ENCODE measurements around the gene PPP1R16B. TPM values are rescaled to one million over a fixed set of nuclear protein-coding genes. Genes with fewer than 3 reads are reported as not detected.

Gene PPP1R16B
- total and polyA plus RNA-seq, 2 of the 8 experiments (the other 6 are each of a cell fraction or from before 2014, with no cell fraction given): 2.6 to 8.9 TPM

DNA sequence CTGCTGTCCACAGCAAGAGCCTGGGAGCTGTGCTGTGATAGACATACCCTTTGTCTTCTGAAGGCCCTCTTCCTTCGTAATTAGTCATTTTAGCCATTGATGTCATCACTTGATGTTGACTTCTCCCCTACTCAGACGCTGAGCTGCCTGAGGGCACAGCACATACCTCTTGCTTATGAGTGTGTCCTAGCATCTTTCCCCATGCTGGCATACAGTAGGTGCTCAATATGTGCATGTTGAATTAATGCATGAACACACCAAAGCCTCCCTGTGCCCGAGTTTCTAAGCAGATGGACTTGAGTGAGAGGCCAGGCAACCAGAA is 85.0 kb downstream of the PPP1R16B start:
- Histone ChIP-seq H3K4me1 (replicated peaks in 1 of 4; ENCODE audit: control insufficient read depth in 3 of 4, insufficient read depth in 4 of 4, low read length in 3 of 4) (peaks cover 3 to 10% (median 4%) of the 10 kb centered on the region in 4 experiments; a peak in 4 of 7 replicates), H2BK12ac (ENCODE audit: low read depth, low read length) (no peak overlapping the region), H4K5ac (ENCODE audit: insufficient read length, low read depth, low read length) (no peak overlapping the region), H2BK120ac (replicated peaks; ENCODE audit: low read depth, low read length) (no peak overlapping the region), H2BK5ac (ENCODE audit: low read depth, low read length) (no peak overlapping the region), H3K23ac (ENCODE audit: insufficient read length) (no peak overlapping the region), H3K18ac (ENCODE audit: extremely low read depth, low read length) (no peak overlapping the region), H4K20me1 (replicated peaks in 1 of 2; ENCODE audit: control insufficient read depth in 1 of 2, insufficient read depth in 2 of 2, low read length in 2 of 2) (peaks cover 0 to 2% of the 10 kb centered on the region in 2 experiments), H3K4me3 (ENCODE audit: extremely low read depth in 1 of 4, insufficient read depth in 2 of 4, low read depth in 3 of 4, low read length in 4 of 4) (no peak overlapping the region), H3K9me3 (ENCODE audit: insufficient read depth in 2 of 2, low read depth in 1 of 2, low read length in 1 of 2) (no peaks in the 10 kb centered on the region), H3K36me3 (ENCODE audit: control insufficient read depth in 2 of 4, insufficient read depth in 4 of 4, low read length in 3 of 4) (no peaks in the 10 kb centered on the region), H3K56ac (replicated peaks; ENCODE audit: insufficient read length, low read depth, low read length) (no peak overlapping the region), H4K8ac (ENCODE audit: extremely low read depth, insufficient read depth, low read length) (no peak overlapping the region), H4K91ac (replicated peaks; ENCODE audit: insufficient read length, low read length) (no peak overlapping the region), H3K14ac (ENCODE audit: insufficient read length) (no peak overlapping the region), H2AFZ (ENCODE audit: low read length) (no peak overlapping the region), H3K4ac (replicated peaks; ENCODE audit: insufficient read length, low read depth, low read length) (no peak overlapping the region), H2AK5ac (ENCODE audit: low read depth, low read length) (no peak overlapping the region), H2BK15ac (ENCODE audit: low read length) (no peak overlapping the region), H3K23me2 (ENCODE audit: low read depth, low read length) (peaks cover 2% of the 10 kb centered on the region; the same call in 1 of the 2 replicates), H3K27me3 (replicated peaks in 1 of 4; ENCODE audit: control insufficient read depth in 3 of 4, extremely low read depth in 1 of 4, insufficient read depth in 3 of 4, low read length in 3 of 4) (no peaks in the 10 kb centered on the region; a peak in 1 of 7 replicates), H2BK20ac (ENCODE audit: low read length) (no peak overlapping the region), H3K79me1 (ENCODE audit: low read depth, low read length) (no peaks in the 10 kb centered on the region; the same call in 1 of the 2 replicates), H3K9ac (replicated peaks in 1 of 4; ENCODE audit: extremely low read depth in 1 of 4, low read depth in 3 of 4, low read length in 3 of 4) (no peak overlapping the region), H3K79me2 (ENCODE audit: control insufficient read depth in 1 of 2, insufficient read depth in 2 of 2, low read length in 2 of 2) (no peaks in the 10 kb centered on the region), H3K27ac (ENCODE audit: low read depth, low read length) (no peak overlapping the region), H3K4me2 (ENCODE audit: insufficient read depth in 1 of 2, low read depth in 2 of 2, low read length in 2 of 2) (no peak overlapping the region)
- DNase-seq (ENCODE audit: low read depth in 1 of 2, low spot score in 2 of 2): no peak
- WGBS, 2 experiments (ENCODE audit: extremely low coverage in 1 of 2, insufficient coverage in 1 of 2, insufficient read length in 1 of 2, insufficient replicate concordance in 2 of 2, low coverage in 1 of 2, low lambda C conversion rate in 2 of 2, missing lambda C conversion rate in 1 of 2): 93% methylated on average over 3 of the region's 3 CpGs; no CpG with 5 or more reads in 1 of the 2 experiments
- POLR2A ChIA-PET (ENCODE audit: partially characterized antibody): no interaction called here
- no peak for TF ChIP-seq ZNF274 (IDR thresholded peaks at IDR 0.05; ENCODE audit: borderline replicate concordance, extremely low read depth, low read length)
- TF ChIP-seq SIN3A (conservative IDR thresholded peaks at IDR 0.05 in 1 of 2, IDR thresholded peaks at IDR 0.05 in 1 of 2; ENCODE audit: low read depth in 1 of 2, low read length in 2 of 2): no peak
- no peak for TF ChIP-seq POLR2A (IDR thresholded peaks at IDR 0.05; ENCODE audit: control extremely low read depth in 1 of 2, low read depth in 2 of 2, low read length in 2 of 2)
- no peak for TF ChIP-seq JUN (IDR thresholded peaks at IDR 0.05; ENCODE audit: low read depth, low read length)
- CTCF ChIA-PET (ENCODE audit: partially characterized antibody): interaction anchor here (0.7 to 5.7 kb wide), 4 partner anchors 16 to 165 kb away, joined by 3 to 55 read pairs (median 4); no protein-coding TSS in a partner anchor
- no peak for FAIRE-seq
